Body of pancreas (tissue), 4 donors: Measurements from ENCODE around the gene SCN5A. TPM values are rescaled to one million over a fixed set of nuclear protein-coding genes. Genes with fewer than 3 reads are reported as not detected.

ENCODE experiments used
- ATAC-seq: fragments of 150-250 bp; one replicate; pipeline ENCODE4 v1.9.1; 2016
- DNase-seq, 4 donors: peaks; one replicate each; pipeline ENCODE4 v3.0.0-alpha.2; 2019
- H3K27ac ChIP-seq, 4 donors: fragments of 200-600 bp; sonication (generic); 1 replicate in 3 of 4; 2 replicates in 1 of 4; pipeline versions ENCODE4 v1.5.1 to v1.6.1; 2016 to 2019; ENCODE audit warnings: mild to moderate bottlenecking in 1 of 4, mixed read lengths in 1 of 4, moderate library complexity in 1 of 4
- H3K27me3 ChIP-seq, 2 donors: fragments of 200-600 bp; sonication (generic); one replicate each; pipeline ENCODE4 v1.6.0; 2016; ENCODE audit warnings: mild to moderate bottlenecking in 1 of 2
- H3K36me3 ChIP-seq, 2 donors: fragments of 200-600 bp; sonication (generic); replicated peaks in 1 of 2; 2 replicates each; pipeline ENCODE4 v1.5.1; 2016; ENCODE audit warnings: low read depth in 2 of 2; ENCODE audit not compliant: insufficient read depth in 1 of 2
- H3K4me1 ChIP-seq: fragments of 200-600 bp; sonication (generic); one replicate; pipeline ENCODE4 v1.6.0; 2016
- H3K4me3 ChIP-seq, 2 donors: fragments of 200-600 bp; sonication (generic); 1 replicate in 1 of 2; 2 replicates in 1 of 2; pipeline ENCODE4 v1.5.1; 2016 to 2019
- H3K9me3 ChIP-seq, 3 donors: fragments of 200-600 bp; sonication (generic); 1 replicate in 2 of 3; 2 replicates in 1 of 3; pipeline ENCODE4 v1.5.1; 2016
- POLR2A ChIP-seq, 3 donors: fragments of 450-650 bp; IDR thresholded peaks; one replicate each; pipeline ENCODE4 v1.6.1; 2016; ENCODE audit warnings: antibody characterized with exemption in 3 of 3, mild to moderate bottlenecking in 2 of 3
- WGBS, 2 donors: methylation state at CpG; one replicate each; pipeline ENCODE4 v1.1.5; 2017; 5-methylcytosine and 5-hydroxymethylcytosine counted together
- intact Hi-C: fragments of 100-400 bp; cut with DNase I; formaldehyde crosslinking; loops from one replicate; pipeline ENCODE4 v1.15.1; 2023
- total RNA-seq, 2 donors: library from RNA; depleted of rRNA; stranded (reverse); fragments of >200 nt; gene quantifications; one replicate each; pipeline ENCODE4 v1.1.0, GENCODE V29; 2016
- TF ChIP-seq, protein P1 (sequence below), 7 experiments: fragments of 450-650 bp in 4 of 7; fragments of 200-600 bp in 3 of 7; sonication (generic) in 3 of 7; IDR thresholded peaks; one replicate each; pipeline ENCODE4 v1.5.1; 2016 to 2019; ENCODE audit warnings: antibody characterized with exemption in 7 of 7

Gene SCN5A
- total RNA-seq, 2 donors from 2014 or later, result 0.26 TPM; not detected in 1

DNA sequence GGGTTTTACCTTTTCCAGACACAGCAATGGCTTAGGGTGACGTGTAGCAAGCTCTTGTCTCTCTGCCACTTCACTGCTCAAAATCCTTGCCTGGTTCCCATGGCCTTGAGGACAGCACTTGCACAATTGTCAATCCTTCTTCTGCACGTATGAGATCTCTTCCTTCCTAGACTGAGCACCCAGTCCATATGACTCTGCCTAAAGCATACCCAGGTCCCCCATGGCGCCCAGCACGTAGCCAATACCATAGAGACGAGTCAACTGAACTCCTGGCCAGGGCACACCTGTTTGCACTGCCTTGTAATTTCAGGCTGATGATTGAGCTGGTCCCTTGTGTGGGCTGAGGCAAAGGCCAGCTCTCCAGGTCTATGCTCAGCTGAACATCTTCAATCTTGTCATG is 23.3 kb downstream of the SCN5A start:
- Histone ChIP-seq H3K27me3 (no peaks in the 10 kb centered on the region), H3K36me3 (no peaks in the 10 kb centered on the region), H3K4me1 (no peaks in the 10 kb centered on the region), H3K27ac (no peak overlapping the region), H3K9me3 (no peaks in the 10 kb centered on the region), H3K4me3 (no peak overlapping the region)
- ATAC-seq (no peak), DNase-seq (no peak)
- no peak for TF ChIP-seq POLR2A (IDR thresholded peaks at IDR 0.05)
- TF ChIP-seq, protein P1, sequence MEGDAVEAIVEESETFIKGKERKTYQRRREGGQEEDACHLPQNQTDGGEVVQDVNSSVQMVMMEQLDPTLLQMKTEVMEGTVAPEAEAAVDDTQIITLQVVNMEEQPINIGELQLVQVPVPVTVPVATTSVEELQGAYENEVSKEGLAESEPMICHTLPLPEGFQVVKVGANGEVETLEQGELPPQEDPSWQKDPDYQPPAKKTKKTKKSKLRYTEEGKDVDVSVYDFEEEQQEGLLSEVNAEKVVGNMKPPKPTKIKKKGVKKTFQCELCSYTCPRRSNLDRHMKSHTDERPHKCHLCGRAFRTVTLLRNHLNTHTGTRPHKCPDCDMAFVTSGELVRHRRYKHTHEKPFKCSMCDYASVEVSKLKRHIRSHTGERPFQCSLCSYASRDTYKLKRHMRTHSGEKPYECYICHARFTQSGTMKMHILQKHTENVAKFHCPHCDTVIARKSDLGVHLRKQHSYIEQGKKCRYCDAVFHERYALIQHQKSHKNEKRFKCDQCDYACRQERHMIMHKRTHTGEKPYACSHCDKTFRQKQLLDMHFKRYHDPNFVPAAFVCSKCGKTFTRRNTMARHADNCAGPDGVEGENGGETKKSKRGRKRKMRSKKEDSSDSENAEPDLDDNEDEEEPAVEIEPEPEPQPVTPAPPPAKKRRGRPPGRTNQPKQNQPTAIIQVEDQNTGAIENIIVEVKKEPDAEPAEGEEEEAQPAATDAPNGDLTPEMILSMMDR (IDR thresholded peaks at IDR 0.05), result no peak
- 63 to 73% methylated on average over 4 to 5 of the region's 5 CpGs for WGBS, 2 donors
- intact Hi-C loops, result no loop called here

- ATAC-seq (no peak), DNase-seq (no peak)
- Histone ChIP-seq H3K4me1 (no peaks in the 10 kb centered on the region), H3K4me3 (no peak overlapping the region), H3K27me3 (no peaks in the 10 kb centered on the region), H3K9me3 (no peaks in the 10 kb centered on the region), H3K36me3 (no peaks in the 10 kb centered on the region), H3K27ac (no peak overlapping the region)
- intact Hi-C loops, result no loop called here
- TF ChIP-seq, protein P1 (IDR thresholded peaks at IDR 0.05), result no peak
- no peak for TF ChIP-seq POLR2A (IDR thresholded peaks at IDR 0.05)
- 60 to 72% methylated on average over 3 to 10 of the region's 10 CpGs for WGBS, 2 donors
Measured at GRCh38 chr3:38623539-38623938, 25.9 kb downstream of the SCN5A start.

GRCh38 chr3:38622336-38622735 is 27.2 kb downstream of the SCN5A start:
- WGBS, 2 donors, result 88 to 90% methylated on average over 9 to 10 of the region's 10 CpGs
- no peaks in the 10 kb centered on the region for H3K27me3 ChIP-seq
- no peaks in the 10 kb centered on the region for H3K36me3 ChIP-seq
- H3K4me3 ChIP-seq, result no peak overlapping the region
- no peak overlapping the region for H3K27ac ChIP-seq
- no peak for DNase-seq
- H3K9me3 ChIP-seq, result no peaks in the 10 kb centered on the region
- ATAC-seq, result no peak
- no peaks in the 10 kb centered on the region for H3K4me1 ChIP-seq
- TF ChIP-seq POLR2A (IDR thresholded peaks at IDR 0.05), result no peak
- TF ChIP-seq, protein P1 (IDR thresholded peaks at IDR 0.05), result no peak
- intact Hi-C loops, result no loop called here

DNA sequence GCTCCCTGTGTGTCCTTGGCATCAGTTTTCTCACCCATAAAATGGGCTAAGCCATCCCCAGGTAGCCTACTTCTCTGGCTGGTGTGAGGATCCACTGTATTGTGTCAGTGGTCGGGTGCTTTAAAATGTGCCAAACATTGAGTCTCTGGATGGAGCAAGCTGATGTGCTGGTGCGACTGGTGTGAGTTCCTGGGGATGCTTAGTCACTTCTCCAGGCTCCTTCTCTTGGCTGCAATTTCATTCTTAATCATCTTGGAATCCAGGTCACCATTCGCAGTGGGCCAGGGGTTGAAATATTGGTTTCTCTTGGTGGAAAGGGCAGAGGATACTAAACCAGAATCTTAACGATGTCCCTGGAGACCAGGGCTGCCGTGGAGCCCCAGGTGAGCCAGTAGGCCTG is 29.3 kb downstream of the SCN5A start:
- Histone ChIP-seq H3K36me3 (no peaks in the 10 kb centered on the region), H3K27ac (no peak overlapping the region), H3K9me3 (no peaks in the 10 kb centered on the region), H3K4me3 (no peak overlapping the region), H3K4me1 (no peaks in the 10 kb centered on the region), H3K27me3 (no peaks in the 10 kb centered on the region)
- no peak for DNase-seq
- WGBS, 2 donors, result 82 to 86% methylated on average over 4 to 5 of the region's 5 CpGs
- no peak for ATAC-seq
- intact Hi-C loops, result no loop called here
- no peak for TF ChIP-seq POLR2A (IDR thresholded peaks at IDR 0.05)
- TF ChIP-seq, protein P1 (IDR thresholded peaks at IDR 0.05), result no peak

DNA sequence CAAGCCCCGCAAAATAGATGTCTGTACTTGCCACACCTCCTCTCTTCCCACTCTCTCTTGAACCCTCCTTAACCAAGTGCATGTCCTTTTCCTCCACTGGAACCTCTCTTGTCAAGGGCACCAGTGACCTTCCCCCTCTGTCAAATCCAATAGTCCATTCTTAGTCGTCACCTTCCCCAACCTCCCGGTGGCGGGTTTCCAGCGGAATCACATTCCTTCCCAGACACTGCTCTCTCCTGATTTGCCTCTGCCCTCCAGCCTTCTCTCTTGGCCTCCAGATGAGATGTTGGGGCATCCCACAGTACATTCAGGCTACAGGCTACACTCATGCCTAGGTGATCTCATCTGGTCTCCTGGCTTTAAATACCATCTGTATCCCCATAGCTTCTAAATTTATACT is 31.1 kb downstream of the SCN5A start:
- Histone ChIP-seq H3K27ac (no peak overlapping the region), H3K4me1 (no peaks in the 10 kb centered on the region), H3K27me3 (no peaks in the 10 kb centered on the region), H3K9me3 (no peaks in the 10 kb centered on the region), H3K36me3 (no peaks in the 10 kb centered on the region), H3K4me3 (no peak overlapping the region)
- 64 to 68% methylated on average over 5 of the region's 5 CpGs for WGBS, 2 donors
- ATAC-seq (no peak), DNase-seq (no peak)
- intact Hi-C loops, result no loop called here
- no peak for TF ChIP-seq POLR2A (IDR thresholded peaks at IDR 0.05)
- TF ChIP-seq, protein P1 (IDR thresholded peaks at IDR 0.05), result no peak
